HG03039 (cell line): Measurements from ENCODE around the gene PRPF38A.

Source experiments
- ATAC-seq: cut with Tn5 transposase; IDR thresholded peaks from one replicate; pipeline ENCODE4 v1.9.1; 2021; ENCODE audit warnings: mild to moderate bottlenecking, moderate library complexity; ENCODE audit not compliant: unreplicated experiment

PRPF38A gene

DNA sequence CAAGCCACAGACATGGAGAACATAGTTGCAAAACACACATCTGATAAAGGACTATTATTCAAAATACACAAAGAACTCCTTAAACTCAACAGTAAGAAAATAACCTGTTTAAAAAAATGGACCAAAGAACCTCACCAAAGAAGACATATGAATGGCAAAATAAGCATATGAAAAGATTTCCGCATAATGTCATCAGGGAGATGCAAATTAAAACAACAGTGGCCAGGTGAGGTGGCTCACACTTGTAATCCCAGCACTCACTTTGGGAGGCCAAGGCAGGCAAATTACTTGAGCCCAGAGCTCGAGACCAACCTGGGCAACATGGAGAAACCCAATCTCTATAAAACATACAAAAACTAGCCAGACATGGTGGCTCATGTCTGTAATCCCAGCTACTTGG is 50.4 kb downstream of the PRPF38A start:
- ATAC-seq, result no peak

DNA sequence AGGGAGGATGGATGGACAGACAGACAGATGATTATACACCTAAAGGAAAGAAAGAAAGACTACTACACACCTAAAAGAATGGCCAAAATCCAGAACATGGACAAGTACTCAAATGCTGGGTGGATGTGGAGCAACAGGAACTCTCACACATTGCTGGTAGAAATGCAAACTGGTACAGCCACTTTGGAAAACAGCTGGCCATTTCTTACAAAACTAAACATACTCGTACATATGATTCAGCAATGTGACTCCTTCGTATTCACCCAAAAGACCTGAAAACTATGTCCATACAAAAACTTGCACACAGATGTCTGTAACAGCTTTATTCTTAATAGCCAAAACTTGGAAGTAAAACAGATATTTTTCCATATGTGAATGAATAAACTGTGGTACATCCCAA is 51.3 kb downstream of the PRPF38A start:
- ATAC-seq, result no peak

DNA sequence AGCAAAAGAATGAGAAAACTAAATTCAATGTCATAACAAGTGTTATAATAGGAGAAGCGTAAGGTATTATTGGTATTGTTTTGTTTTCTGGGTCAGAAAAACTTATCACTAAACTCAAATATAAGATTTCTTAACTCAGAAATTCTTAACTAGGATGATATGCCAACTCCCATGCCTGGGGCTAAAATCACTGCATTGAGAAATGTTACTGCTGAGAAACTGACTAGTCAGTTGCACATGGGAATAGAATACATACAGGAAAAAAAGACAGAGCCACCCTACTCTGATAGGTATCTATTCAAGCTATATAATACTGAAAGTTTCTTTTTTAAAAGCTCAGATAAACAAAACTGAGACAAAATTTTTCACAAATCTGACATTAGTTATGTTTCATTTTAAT is 56.3 kb downstream of the PRPF38A start:
- ATAC-seq, result no peak

DNA sequence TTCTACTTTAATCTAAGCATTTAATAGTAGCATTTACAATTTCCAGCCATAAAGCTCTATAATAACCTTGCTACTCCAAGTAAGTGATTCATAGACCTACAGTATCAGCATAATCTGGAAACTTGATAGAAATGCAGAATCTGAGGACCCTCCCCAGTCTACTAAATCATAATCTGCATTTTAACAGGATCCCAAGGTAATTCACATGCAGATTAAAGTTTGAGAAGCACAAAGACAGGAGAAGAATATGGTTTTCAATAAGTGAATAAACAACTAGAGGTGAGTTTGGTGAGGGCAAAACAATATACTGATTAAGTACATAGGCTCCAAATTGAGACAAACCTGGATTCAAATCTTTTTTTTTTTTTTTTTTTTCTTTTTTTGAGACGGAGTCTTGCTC is 57.4 kb downstream of the PRPF38A start:
- ATAC-seq, result no peak

DNA sequence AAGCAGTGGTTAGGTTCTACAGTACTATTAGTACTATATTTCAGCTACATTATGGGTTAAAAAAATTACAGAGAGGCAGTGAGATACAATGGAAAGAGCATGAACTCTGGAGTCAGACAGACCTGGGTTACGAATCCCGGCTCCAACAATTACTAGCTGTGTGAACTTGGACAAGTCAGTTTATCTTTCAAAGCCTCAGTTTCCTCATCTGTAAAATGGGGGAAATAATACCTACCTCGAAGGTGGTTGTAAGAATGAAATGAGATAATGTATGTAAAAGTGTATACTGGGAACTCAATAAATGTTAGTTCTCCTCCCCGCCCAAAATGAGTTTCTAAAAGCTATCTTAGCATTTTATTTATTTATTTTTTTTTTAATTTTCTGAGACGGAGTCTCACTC is 59.5 kb downstream of the PRPF38A start:
- no peak for ATAC-seq

DNA sequence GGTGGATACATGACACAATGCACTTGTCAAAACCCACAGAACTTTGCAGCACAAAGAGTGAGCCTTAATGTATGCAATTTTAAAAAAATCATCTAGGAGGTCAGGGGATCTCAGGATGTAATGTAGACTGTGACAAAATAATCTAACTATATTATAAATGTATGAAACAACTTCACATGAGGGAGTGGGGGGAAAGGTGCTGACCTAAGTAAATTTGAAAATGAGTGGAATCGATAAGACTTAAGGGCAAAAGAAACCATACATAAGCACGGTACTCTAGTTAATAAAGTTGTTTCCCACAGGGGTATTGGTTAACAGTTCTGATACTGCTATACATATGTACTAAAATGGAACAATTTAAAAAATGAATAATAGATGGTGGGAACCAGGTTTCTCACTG is 64.7 kb downstream of the PRPF38A start:
- no peak for ATAC-seq
